ENCODE data around the gene CCDC82.

CCDC82 gene

GRCh38 chr11:96361778-96362177 is 27.9 kb downstream of the CCDC82 start:
- DNase-seq (ENCODE audit: low spot score), result no peak

- DNase-seq (ENCODE audit: low spot score), result no peak
These were observed 31.4 kb downstream of the CCDC82 start for GRCh38 chr11:96358321-96358720.

GRCh38 chr11:96357794-96358193 is 31.9 kb downstream of the CCDC82 start:
- no peak for DNase-seq (ENCODE audit: low spot score)

DNA sequence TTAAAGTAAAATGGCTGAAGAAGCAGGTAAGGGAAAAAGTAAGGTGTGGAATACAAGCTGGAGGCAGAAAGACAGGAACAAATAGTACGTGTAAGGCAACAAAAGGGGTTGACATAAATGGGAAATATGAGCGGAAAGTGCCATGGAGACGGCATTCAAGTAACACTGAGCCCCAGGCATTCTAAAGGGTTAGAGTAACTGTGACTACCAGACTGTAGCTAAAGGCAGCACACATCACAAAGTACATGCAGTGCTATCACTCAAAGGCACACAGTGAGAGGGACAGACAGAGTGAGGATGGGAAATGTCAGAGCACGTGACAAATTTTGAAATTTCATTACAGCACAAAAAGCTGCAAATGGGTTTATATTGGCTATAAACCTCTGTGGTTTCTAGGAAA is 32.9 kb downstream of the CCDC82 start:
- DNase-seq (ENCODE audit: low spot score), result no peak

- peak; percentile 96 for DNase-seq (ENCODE audit: low spot score)
These were observed 46.6 kb downstream of the CCDC82 start, which contains the start of gene MAML2 for GRCh38 chr11:96342961-96343711. Gene MAML2 (minus strand): TSS chr11:96343195. CDS start chr11:96341895, 1,300 bp downstream.

GRCh38 chr11:96342014-96342960 is 47.4 kb downstream of the CCDC82 start:
- no peak for DNase-seq (ENCODE audit: low spot score)

DNA sequence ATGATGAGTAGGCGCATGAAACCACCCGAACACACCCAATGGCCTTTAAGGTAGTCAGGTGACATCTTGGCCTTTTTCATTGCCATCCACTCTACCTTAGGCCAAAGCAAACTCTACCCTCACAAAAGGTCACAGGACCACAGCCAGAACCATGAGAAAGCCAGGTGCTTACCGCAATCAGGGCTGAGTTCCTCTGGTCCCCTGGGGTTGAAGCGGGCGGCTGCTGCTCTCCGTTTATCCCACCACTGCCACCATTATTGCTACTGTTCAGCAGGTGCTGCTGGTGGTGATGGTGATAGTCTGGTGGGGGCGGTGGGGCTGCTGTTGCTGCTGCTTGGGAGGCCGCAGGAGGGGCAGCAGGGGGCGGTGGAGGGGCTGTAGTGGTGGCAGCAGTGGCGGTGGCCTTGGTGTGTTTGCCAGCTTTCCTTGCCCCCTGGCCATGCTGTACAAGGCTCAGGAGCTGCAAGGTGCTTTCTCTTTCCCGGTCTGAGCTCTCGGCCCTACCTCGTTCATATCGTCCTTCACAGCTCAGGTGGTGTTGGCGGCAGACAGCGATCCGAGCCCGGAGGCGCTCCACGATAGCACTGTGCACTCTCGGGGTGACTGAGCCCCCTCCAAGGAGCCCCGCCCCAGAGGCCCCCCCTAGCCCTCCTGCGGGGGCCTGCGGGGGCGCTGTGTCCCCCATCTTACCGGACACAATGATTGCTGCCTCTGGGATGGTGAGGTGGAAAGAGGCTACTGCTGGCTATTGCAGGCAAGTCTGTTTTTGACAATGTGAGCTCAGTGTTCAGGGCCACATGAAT is 48.3 kb downstream of the CCDC82 start:
- peak; percentile 68 for DNase-seq (ENCODE audit: low spot score)

DNA sequence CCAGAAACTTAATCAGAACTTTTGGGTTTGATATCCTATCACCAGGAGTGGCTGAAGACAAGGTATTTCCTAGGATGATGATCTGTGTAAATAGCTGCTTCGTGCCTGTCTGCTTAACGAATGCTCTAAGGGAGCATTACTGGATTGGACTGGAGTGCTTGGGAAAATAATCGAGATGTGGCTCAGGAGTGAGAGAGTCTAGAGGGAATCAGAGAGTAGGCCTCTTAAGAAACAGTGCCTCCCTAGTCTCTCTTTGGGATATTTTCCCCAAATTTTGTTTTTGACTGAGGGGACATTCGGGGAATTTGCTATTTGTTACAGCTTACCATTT is 49.2 kb downstream of the CCDC82 start:
- DNase-seq (ENCODE audit: low spot score), result no peak

- DNase-seq (ENCODE audit: low spot score), result no peak
These were observed 49.8 kb downstream of the CCDC82 start for GRCh38 chr11:96339706-96340554.

GRCh38 chr11:96338910-96339705 is 50.6 kb downstream of the CCDC82 start:
- DNase-seq (ENCODE audit: low spot score), result peak; percentile 98

DNA sequence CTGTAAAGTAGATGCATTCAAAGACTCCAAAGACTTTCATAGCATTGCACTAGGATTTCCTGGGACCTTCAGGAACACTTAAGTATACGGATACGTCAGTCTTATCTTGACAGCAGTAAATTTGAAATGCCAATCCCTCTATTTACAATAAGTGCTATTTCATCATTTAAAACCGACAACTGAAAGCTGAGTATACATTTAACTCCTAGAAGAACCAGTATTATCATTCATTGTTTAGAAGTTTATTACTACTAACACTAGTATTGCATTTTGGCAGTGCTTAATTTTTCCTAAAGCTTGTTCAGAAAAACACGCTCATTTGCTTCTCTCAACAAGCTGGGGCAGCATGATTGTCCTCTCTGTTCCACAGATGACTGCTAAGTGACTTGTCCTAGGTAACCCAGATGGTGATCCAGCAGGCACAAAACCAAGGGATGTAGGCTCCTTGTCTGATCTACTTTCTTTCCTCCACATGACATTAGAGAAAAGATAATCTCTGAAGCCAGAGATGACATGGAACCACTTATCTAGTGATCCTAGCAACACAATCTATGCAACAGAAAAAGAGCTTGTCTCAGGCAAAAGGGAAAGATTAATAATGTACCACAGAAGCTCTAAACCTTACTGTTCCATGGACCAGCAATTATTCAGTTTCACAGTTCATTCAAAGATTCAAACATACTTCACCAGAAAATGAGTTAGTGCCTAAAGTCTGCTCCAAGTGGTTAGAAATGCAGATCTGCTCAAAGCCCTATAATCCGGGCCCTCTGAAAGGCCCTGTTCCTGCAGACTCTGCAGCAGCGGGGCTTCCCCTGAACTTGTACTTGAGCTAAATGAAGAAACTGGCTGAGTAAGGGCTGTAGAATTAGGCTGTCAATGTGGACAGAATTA is 51.9 kb downstream of the CCDC82 start:
- peak; percentile 46 for DNase-seq (ENCODE audit: low spot score)

DNA sequence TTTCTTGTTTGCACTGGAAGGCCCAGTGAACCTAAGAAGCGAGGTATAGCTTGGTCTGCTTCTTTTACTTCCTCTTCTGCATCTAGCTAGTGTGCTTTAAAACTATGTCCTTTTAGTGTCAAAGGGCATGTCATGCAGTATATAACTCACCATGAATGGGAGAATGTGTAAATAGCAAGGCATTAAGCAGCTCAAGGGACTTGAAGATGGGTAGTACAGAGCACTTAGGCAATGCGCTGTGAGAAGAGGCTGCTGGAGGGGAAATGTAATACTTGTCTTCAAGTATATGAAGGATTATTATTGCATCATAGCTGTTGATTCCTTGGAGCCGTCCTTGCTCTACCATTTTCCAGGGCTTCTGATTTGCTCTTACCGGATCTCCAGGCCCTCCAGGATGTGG is 54.3 kb downstream of the CCDC82 start:
- no peak for DNase-seq (ENCODE audit: low spot score)

DNA sequence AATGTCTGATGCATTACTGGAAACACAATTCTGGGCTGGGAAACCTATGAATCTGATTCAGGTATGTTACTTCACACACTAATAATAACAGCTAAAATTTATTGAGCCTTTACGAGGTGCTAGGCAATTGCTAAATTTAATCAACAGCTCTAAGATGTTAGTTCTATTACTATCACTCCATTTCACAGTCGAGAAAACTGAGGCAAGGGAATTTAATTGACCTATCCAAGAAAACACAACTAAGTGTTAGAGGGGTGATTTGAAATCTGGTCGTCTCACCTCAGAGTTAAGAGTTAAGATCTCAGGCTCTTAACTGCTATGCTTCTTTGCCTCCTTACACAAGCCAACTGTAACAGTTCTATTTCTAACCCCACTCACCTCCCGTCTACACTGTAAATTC is 55.5 kb downstream of the CCDC82 start:
- no peak for DNase-seq (ENCODE audit: low spot score)

DNA sequence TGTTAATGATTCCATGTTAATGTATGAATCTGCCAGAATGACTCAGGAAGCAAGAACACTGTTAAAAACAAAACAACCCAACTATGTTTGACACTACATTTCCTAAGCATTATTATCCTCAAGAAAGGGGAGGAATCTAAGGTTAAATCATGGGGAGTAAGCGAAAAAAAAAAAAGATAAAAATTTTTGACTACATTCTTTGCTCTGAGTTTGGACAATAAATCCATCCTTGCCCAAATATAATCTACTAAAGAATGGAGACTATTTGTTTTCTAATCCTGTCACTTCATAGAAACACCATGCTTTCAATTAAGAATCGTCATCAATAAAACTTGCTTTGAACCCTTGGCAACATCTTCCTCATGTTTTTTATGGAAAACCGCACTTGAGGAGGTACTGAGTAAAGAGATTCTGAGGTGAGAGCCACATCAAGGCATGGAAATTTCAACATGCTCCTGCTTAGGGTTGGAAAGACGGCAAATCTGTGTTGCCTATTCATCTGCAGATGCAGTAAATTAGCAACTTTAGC is 56.5 kb downstream of the CCDC82 start:
- DNase-seq (ENCODE audit: low spot score), result no peak

- no peak for DNase-seq (ENCODE audit: low spot score)
These were observed 57.5 kb downstream of the CCDC82 start for GRCh38 chr11:96332126-96332771.

GRCh38 chr11:96331699-96332116 is 58.0 kb downstream of the CCDC82 start:
- DNase-seq (ENCODE audit: low spot score), result no peak

- DNase-seq (ENCODE audit: low spot score), result no peak
These were observed 59.2 kb downstream of the CCDC82 start for GRCh38 chr11:96330511-96330859.

GRCh38 chr11:96329855-96330510 is 59.7 kb downstream of the CCDC82 start:
- DNase-seq (ENCODE audit: low spot score), result no peak

All from globus pallidus (tissue), 1 donor.